SJSA1 (cell line): ENCODE results near the gene PLA2G15. TPM values are rescaled to one million over a fixed set of nuclear protein-coding genes. Genes with fewer than 3 reads are reported as not detected.
"Not testable (repeated sequence)": the region's sequence is repeated elsewhere in the genome, so short reads cannot be mapped to it uniquely, and the experiment has no call there.

Experiments used
- DNase-seq, 2 experiments: peaks; one replicate each; pipeline ENCODE4 v3.0.0-alpha.2; 2015 to 2020; ENCODE audit warnings: low spot score in 2 of 2, low read depth in 1 of 2
- H3K27ac ChIP-seq: fragments of 250-450 bp; sonication (Bioruptor Pico); 2 replicates; pipeline ENCODE4 v1.5.1; 2020; ENCODE audit warnings: mild to moderate bottlenecking, moderate library complexity
- H3K27me3 ChIP-seq: fragments of 250-450 bp; sonication (Bioruptor Pico); replicated peaks from 2 replicates; pipeline ENCODE4 v1.5.1; 2020; ENCODE audit warnings: mild to moderate bottlenecking, moderate library complexity
- H3K36me3 ChIP-seq: fragments of 250-450 bp; sonication (Bioruptor Pico); 2 replicates; pipeline ENCODE4 v1.5.1; 2020; ENCODE audit warnings: mild to moderate bottlenecking
- H3K4me1 ChIP-seq: fragments of 250-450 bp; sonication (Bioruptor Pico); replicated peaks from 2 replicates; pipeline ENCODE4 v1.6.1; 2021; ENCODE audit warnings: mild to moderate bottlenecking
- H3K4me3 ChIP-seq: fragments of 250-450 bp; sonication (Bioruptor Pico); 2 replicates; pipeline ENCODE4 v1.5.1; 2020; ENCODE audit warnings: mild to moderate bottlenecking
- H3K9me3 ChIP-seq: fragments of 250-450 bp; sonication (Bioruptor Pico); replicated peaks from 2 replicates; pipeline ENCODE4 v1.5.1; 2020; ENCODE audit warnings: mild to moderate bottlenecking
- total RNA-seq: library from RNA; depleted of rRNA; stranded (reverse); fragments of >200 nt; shearing (Covaris generic); gene quantifications from 2 replicates; pipeline ENCODE4 v1.2.3, GENCODE V29; 2014

Gene PLA2G15
- total RNA-seq, 1 experiment from 2014 or later, result 20.3 TPM

DNA sequence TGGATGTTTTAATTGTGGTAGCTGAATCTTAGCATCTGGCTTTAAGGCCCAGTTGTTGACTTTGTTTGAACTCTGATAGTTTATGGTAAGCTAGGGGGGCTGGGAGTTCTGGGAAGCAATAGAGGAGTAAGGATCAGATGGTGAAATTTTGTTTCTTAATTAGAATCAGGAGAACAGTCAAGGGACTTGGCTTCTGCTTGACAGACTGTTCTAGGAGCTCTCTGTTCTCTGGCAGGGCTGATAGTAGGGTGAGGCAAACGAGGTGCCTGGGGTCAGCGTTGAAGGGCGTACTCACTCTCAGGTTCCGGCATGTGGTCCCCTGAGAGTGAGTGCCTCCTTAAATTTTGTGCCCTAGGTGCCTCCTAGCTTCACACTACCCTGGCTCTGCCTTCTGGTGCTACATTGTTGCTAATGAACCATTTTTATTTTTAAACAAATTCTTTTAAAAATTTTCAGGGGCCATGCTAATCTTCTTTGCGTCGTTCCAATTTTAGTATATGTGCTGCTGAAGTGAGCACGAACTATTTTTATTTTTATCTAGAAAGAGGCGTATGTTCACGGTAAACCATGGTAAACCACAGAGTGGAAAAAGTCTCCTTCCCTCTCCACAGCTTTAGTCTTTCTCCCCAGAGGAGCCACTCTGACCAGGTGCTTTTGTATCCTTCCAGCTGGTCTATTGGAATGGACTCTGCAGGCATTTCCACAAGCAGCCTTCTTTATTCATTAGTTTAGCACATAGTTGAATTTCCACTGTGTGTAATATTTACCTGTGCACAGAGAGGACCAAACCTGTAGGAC lies 38.8 kb downstream of the PLA2G15 start:
- Histone ChIP-seq H3K9me3 (no peaks in the 10 kb centered on the region), H3K27ac (no peak overlapping the region), H3K4me1 (peaks cover 18% of the 10 kb centered on the region), H3K36me3 (peaks cover 73% of the 10 kb centered on the region), H3K4me3 (no peak overlapping the region), H3K27me3 (no peaks in the 10 kb centered on the region)
- no peak for DNase-seq

DNA sequence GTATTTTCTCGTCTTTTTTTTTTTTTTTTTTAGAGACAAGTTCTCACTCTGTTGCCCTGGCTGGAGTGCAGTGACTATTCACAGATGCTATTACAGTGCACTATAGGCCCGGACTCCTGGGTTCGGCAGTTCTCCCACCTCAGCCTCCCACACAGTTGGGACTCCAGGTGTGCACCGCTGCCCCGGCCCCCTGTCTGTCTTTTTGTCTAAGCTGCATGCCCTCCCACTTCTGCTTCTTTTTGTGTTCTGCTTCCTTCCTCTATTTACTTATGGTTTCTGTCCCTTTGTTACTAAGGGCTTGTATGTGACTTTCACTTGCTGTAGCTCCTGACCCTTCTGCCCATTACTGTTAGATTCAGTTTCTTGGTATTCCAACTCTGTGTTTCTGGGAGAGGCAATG lies 39.7 kb downstream of the PLA2G15 start:
- DNase-seq, result no peak
- peaks cover 27% of the 10 kb centered on the region for H3K4me1 ChIP-seq
- peaks cover 71% of the 10 kb centered on the region for H3K36me3 ChIP-seq
- H3K27ac ChIP-seq, result no peak overlapping the region
- H3K4me3 ChIP-seq, result no peak overlapping the region
- H3K9me3 ChIP-seq, result no peaks in the 10 kb centered on the region
- no peaks in the 10 kb centered on the region for H3K27me3 ChIP-seq

DNA sequence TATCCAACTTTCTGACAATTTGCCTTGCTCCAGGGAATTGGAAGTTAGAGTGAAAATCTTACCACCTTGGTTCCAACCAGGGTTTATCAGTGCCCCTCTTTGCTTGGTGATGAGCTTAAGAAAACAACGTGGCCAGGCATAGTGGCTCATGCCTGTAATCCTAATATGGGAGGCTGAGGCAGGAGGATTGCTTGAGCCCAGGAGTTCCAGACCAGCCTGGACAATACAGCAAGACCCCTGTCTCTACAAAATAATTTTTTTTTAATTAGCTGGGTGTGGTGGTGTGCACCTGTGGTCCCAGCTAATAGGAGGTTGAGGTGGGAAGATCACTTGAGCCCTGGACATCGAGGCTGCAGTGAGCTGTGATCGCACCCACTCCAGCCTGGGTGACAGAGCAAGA lies 40.5 kb downstream of the PLA2G15 start:
- H3K4me1 ChIP-seq, result peaks cover 35% of the 10 kb centered on the region
- no peaks in the 10 kb centered on the region for H3K9me3 ChIP-seq
- H3K27me3 ChIP-seq, result no peaks in the 10 kb centered on the region

DNA sequence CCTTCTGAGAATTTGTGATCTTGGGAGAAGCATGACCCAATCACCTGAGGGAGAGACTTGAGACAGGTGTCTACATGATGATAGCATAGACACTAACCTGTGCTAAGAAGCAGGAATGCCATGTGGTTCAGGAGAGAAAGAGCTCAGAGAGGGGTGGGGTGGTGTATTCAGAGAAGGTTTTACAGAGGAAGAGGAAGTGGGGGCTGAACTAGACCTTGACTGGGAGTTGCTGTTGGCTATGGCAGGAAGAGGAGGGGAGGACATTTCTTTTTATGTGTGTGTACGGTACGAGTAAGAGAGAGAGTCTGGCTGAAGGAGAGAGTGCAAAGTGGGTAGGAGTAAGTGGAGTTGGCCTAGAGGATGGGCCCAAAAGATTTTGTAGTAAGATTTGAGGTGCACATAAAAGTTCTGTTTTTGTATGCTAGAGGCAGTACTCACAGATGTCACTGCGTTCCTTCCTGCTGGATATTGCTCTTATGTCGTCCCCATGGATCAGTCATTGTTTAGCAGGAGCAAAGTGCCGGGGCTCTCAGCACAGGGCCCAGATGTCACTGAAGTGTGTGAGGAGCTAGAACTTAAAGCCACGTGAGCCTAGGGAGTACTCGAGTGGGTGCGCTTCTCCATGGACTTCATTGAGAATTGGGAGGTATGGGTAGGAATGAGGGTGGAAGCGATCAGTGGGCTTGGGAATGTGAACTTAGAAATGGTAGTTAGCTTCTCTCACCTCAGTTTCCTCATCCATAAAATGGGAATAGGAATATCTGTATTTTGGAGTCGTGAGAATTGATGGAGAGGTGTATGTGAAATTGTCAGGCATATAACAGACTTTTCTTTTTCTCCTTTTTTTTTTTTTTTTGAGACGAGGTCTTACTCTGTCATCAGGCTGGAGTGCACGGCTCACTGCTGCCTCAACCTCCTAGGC lies 41.2 kb downstream of the PLA2G15 start:
- no peaks in the 10 kb centered on the region for H3K9me3 ChIP-seq
- H3K27ac ChIP-seq, result no peak overlapping the region
- DNase-seq, result no peak
- no peak overlapping the region for H3K4me3 ChIP-seq
- H3K27me3 ChIP-seq, result no peaks in the 10 kb centered on the region
- peaks cover 73% of the 10 kb centered on the region for H3K36me3 ChIP-seq
- H3K4me1 ChIP-seq, result peaks cover 36% of the 10 kb centered on the region

More for the DNA sequence above, 40.5 kb downstream of the PLA2G15 start:
- no peak overlapping the region for H3K4me3 ChIP-seq
- no peak overlapping the region for H3K27ac ChIP-seq
- DNase-seq, result no peak
- peaks cover 72% of the 10 kb centered on the region for H3K36me3 ChIP-seq

DNA sequence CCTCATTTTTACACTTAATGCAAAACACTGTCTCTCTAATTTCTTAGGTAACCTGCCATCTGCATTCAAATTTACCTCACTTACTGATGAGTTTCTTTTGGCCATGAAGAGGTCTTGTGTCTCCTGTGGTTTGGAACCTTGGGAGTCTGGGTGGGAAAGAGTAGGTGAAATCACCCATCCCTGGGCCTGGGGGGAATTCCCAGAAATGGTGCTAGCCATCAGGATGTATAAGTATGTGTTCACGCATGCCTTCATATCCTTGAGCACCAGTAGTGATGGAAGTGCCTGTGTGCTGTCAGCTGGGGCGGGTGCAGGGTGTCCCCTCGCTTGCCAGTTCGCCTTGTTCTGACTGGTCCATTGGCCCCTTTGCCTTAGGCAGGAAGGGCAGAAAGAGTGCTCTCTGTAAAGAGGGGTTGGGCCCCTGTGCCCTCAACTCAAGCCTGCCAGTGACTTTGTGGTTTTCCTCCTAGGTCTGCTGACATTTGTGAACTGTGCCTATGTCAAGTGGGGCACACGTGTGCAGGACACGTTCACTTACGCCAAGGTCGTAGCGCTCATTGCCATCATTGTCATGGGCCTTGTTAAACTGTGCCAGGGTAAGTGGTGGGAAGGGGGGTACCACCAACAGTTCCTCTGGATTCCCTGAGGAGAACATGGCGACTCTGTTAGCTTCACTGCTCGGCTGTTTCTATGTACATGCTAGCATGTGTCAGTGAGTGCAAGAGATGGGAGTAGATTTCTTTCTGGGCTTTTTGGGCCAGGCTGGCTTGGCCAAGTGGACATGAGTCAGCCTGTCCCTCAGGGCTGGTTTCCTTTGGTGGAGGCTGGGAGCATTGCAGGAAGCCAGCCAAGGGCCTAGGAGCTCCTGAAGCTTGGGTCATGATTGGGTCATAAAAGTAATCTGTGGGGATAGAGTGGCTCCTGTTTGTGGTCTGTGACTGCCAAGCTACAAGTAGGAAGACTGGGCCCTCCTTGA lies 42.4 kb downstream of the PLA2G15 start:
- Histone ChIP-seq H3K4me1 (peaks cover 36% of the 10 kb centered on the region), H3K27me3 (no peaks in the 10 kb centered on the region), H3K4me3 (no peak overlapping the region), H3K9me3 (no peaks in the 10 kb centered on the region), H3K27ac (peak overlapping the region; percentile 24; the same call in 1 of the 2 replicates), H3K36me3 (peaks cover 72% of the 10 kb centered on the region)
- DNase-seq, result peak; percentile 28 to 64

DNA sequence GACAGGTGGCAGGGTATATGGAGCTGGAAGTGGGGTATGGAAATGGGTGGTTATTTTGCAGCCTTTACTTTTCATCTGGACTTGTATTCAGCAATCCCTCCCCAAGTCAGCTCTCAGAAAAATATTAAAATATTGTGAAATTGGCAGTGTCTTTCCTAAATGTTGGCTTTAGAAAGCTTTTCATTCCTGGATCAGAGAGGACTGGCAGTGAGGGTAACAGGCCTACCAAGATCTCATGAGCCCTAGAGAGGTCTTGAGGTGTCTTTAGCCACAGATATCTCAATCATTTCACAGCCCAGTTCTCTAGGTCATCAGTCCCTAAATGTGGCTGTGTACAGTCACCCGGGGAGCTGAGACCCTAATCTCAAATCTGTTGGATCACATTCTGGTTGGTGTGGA lies 43.1 kb downstream of the PLA2G15 start:
- Histone ChIP-seq H3K9me3 (no peaks in the 10 kb centered on the region), H3K36me3 (peaks cover 73% of the 10 kb centered on the region), H3K27me3 (no peaks in the 10 kb centered on the region), H3K4me3 (no peak overlapping the region), H3K4me1 (peaks cover 36% of the 10 kb centered on the region), H3K27ac (no peak overlapping the region)
- DNase-seq, result no peak

DNA sequence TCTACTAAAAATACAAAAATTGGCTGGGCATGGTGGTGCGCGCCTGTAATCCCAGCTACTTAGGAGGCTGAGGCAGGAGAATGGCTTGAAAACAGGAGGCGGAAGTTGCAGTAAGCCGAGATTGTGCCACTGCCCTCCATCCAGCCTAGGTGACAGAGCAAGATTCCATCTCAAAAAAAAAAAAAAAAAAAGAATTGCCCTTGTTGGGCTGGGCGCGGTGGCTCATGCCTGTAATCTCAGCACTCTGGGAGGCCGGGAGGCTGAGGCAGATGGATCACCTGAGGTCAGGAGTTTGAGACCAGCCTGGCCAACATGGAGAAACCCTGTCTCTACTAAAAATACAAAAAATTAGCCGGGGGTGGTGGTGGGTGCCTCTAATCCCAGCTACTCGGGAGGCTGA lies 43.6 kb downstream of the PLA2G15 start:
- not testable (repeated sequence) for H3K9me3 ChIP-seq, H3K4me3 ChIP-seq, H3K27me3 ChIP-seq, DNase-seq
- Histone ChIP-seq H3K36me3 (peaks cover 77% of the 10 kb centered on the region), H3K27ac (peak overlapping the region; percentile 85; the same call in 1 of the 2 replicates), H3K4me1 (peaks cover 36% of the 10 kb centered on the region)

DNA sequence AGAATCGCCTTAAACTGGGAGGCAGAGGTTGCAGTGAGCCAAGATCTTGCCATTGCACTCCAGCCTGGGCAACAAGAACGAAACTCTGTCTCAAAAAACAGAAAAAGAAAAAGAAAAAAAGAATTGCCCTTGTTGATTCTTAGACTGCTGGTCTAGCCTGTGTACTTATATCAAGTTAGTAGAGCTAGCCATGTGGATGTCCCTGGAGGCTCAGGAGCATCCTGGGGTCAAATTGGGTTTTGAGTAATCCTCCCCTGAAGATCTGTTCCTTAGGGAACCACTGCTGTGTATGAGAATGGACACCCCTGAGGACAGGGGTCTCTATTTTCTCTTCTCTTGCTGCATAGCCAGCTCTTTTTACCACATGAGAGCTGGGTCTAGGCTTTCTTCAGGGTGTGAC lies 44.0 kb downstream of the PLA2G15 start:
- no peak overlapping the region for H3K4me3 ChIP-seq
- peaks cover 36% of the 10 kb centered on the region for H3K4me1 ChIP-seq
- H3K9me3 ChIP-seq, result no peaks in the 10 kb centered on the region
- no peaks in the 10 kb centered on the region for H3K27me3 ChIP-seq
- peaks cover 81% of the 10 kb centered on the region for H3K36me3 ChIP-seq
- no peak for DNase-seq
- peak overlapping the region; percentile 85 for H3K27ac ChIP-seq

DNA sequence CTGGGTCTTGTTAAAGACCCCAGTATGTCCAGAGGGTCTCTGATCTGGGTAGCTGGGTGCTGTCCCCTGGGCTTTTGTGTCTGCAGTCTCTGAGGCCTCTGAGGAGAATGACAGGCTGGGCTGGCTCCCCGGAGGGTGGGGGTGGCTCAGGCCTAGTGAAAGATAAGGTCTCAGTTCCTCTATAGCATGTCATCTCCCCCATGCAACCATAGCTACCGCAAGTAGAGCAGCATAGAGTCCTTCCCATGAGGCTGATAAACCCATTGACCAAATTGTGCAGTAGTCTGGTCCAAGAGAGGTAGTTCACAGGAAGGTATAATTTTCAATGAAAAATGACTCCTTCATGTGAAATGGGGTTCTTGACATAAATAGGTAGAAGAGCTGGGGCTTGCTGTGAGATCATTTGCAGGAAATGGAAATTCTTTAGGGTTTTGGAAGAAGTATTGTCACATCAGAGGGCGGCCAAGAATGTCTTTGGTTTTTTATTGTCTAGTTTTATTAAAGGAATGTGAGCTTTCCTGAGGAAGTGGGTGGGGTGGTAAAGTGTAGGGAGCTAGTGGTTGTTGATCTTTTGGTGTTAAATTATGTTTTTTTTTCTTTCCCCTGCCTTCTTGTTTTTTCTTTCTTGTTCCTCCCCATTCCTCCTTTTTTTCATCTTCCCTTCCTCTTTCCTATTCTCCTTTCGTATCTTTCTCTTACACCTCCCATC lies 44.6 kb downstream of the PLA2G15 start:
- Histone ChIP-seq H3K9me3 (no peaks in the 10 kb centered on the region), H3K27ac (peak overlapping the region; percentile 85), H3K4me1 (peaks cover 36% of the 10 kb centered on the region), H3K36me3 (peaks cover 87% of the 10 kb centered on the region), H3K4me3 (no peak overlapping the region), H3K27me3 (no peaks in the 10 kb centered on the region)
- peak in 1 of 2 experiments; percentile 72 for DNase-seq

DNA sequence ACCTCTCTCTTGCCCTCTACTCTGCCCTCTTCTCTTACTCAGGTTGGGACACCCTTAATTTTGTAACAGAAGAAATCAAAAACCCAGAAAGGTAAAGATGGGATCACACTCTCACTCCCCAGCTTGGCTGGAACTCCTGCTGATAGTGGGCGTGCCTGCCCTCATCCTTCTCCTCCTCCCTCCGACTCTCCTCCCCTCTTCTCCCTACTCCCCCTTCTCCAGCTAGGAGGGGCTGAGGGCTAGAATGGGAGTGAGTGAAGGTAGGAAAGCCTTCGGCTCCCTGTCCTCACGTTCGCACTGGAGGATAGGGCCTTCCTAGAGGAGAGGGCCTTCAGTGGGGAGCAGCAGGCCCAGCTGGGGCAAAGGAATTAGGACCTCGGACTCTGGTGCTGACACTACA lies 45.3 kb downstream of the PLA2G15 start:
- Histone ChIP-seq H3K27ac (peak overlapping the region; percentile 85), H3K4me1 (peaks cover 36% of the 10 kb centered on the region)

DNA sequence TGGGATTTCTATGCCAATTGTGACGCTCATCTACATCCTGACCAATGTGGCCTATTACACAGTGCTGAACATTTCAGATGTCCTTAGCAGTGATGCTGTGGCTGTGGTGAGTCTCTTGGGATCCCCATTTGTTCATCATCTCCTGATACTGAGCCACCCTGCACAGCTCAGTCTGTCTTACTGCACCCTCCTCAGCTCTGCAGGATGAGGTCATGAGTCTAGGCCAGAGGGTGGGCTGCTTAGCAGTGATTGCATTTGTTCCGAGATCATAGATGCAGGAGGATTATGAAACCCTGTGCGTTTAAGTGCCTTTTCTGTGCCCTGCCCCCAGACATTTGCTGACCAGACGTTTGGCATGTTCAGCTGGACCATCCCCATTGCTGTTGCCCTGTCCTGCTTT lies 46.1 kb downstream of the PLA2G15 start:
- Histone ChIP-seq H3K4me3 (no peak overlapping the region), H3K9me3 (no peaks in the 10 kb centered on the region), H3K36me3 (peaks cover 90% of the 10 kb centered on the region), H3K27ac (no peak overlapping the region), H3K27me3 (no peaks in the 10 kb centered on the region), H3K4me1 (peaks cover 36% of the 10 kb centered on the region)
- DNase-seq, result no peak

More for the DNA sequence above, 45.3 kb downstream of the PLA2G15 start:
- Histone ChIP-seq H3K27me3 (no peaks in the 10 kb centered on the region), H3K36me3 (peaks cover 87% of the 10 kb centered on the region), H3K9me3 (no peaks in the 10 kb centered on the region), H3K4me3 (no peak overlapping the region)
- DNase-seq, result no peak

DNA sequence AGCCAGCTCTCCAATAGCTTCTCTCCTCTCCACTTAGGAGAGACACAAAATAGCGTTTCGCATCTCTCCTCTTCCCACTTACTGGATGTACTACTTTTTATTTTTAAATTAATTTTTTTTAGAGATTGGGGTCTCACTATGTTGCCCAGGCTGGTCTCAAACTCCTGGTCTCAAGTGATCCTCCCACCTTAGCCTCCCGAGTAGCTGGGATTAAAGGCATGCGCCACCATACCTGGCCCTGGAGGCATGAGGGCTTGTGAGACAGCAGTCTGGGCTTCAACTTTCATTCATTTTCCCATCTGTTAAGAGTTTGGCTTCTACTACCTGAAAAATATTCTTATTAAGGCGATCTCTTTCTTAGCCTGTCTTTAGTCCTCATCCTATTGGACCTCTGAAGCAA lies 47.3 kb downstream of the PLA2G15 start:
- Histone ChIP-seq H3K27me3 (no peaks in the 10 kb centered on the region), H3K4me3 (no peak overlapping the region), H3K9me3 (no peaks in the 10 kb centered on the region), H3K4me1 (peaks cover 31% of the 10 kb centered on the region), H3K36me3 (peaks cover 90% of the 10 kb centered on the region), H3K27ac (no peak overlapping the region)
- no peak for DNase-seq
